ENCODE measurements around the gene PPIF. TPM values are rescaled to one million over a fixed set of nuclear protein-coding genes. Genes with fewer than 3 reads are reported as not detected.

The PPIF gene
- total RNA-seq, 1 experiment from 2014 or later: 133 TPM

GRCh38 chr10:79299397-79300241, 47.6 kb upstream of the PPIF start:
- Histone ChIP-seq H3K9me3 (no peaks in the 10 kb centered on the region), H3K27me3 (replicated peaks; ENCODE audit: control insufficient read depth, insufficient read depth, low read length) (no peaks in the 10 kb centered on the region), H3K4me3 (ENCODE audit: low read depth, low read length) (no peak overlapping the region), H3K4me1 (peaks cover 8% of the 10 kb centered on the region; the same call in 1 of the 2 replicates), H3K36me3 (ENCODE audit: control insufficient read depth, insufficient read depth, low read length) (peaks cover 15% of the 10 kb centered on the region)
- no peaks in the 10 kb centered on the region for H3K9me3 Mint-ChIP-seq (ENCODE audit: unreplicated experiment)
- no peak for DNase-seq
- TF ChIP-seq CTCF (IDR thresholded peaks at IDR 0.05; ENCODE audit: insufficient read depth in 1 of 2, low read depth in 1 of 2, low read length in 1 of 2, severe bottlenecking in 1 of 2, unreplicated experiment in 1 of 2): no peak
- H3K27ac Mint-ChIP-seq (ENCODE audit: unreplicated experiment): peak overlapping the region; percentile 55
- CTCF ChIA-PET: no interaction called here
- no peaks in the 10 kb centered on the region for H3K27me3 Mint-ChIP-seq (ENCODE audit: insufficient read depth, unreplicated experiment)
- no peaks in the 10 kb centered on the region for H3K4me1 Mint-ChIP-seq (ENCODE audit: low read depth, unreplicated experiment)
- BruUV-seq (replicated peaks): no TSS peak
- intact Hi-C loops (cut with micrococcal nuclease; ENCODE audit: unreplicated experiment): no loop called here
- H3K4me3 Mint-ChIP-seq (ENCODE audit: unreplicated experiment): no peak overlapping the region
- POLR2A ChIA-PET: no interaction called here
- H3K36me3 Mint-ChIP-seq (ENCODE audit: insufficient read depth, unreplicated experiment): peaks cover 72% of the 10 kb centered on the region

GRCh38 chr10:79300711-79301110, 46.6 kb upstream of the PPIF start:
- Mint-ChIP-seq H3K36me3 (ENCODE audit: insufficient read depth, unreplicated experiment) (peaks cover 72% of the 10 kb centered on the region), H3K4me3 (ENCODE audit: unreplicated experiment) (no peak overlapping the region), H3K9me3 (ENCODE audit: unreplicated experiment) (no peaks in the 10 kb centered on the region), H3K27me3 (ENCODE audit: insufficient read depth, unreplicated experiment) (no peaks in the 10 kb centered on the region), H3K4me1 (ENCODE audit: low read depth, unreplicated experiment) (no peaks in the 10 kb centered on the region), H3K27ac (ENCODE audit: unreplicated experiment) (peak overlapping the region; percentile 55)
- H3K4me3 ChIP-seq (ENCODE audit: low read depth, low read length): no peak overlapping the region
- no TSS peak for BruUV-seq (replicated peaks)
- intact Hi-C loops (cut with micrococcal nuclease; ENCODE audit: unreplicated experiment): no loop called here
- DNase-seq: no peak
- POLR2A ChIA-PET: no interaction called here
- H3K36me3 ChIP-seq (ENCODE audit: control insufficient read depth, insufficient read depth, low read length): peaks cover 14% of the 10 kb centered on the region
- H3K9me3 ChIP-seq: no peaks in the 10 kb centered on the region
- CTCF ChIA-PET: no interaction called here
- no peaks in the 10 kb centered on the region for H3K27me3 ChIP-seq (replicated peaks; ENCODE audit: control insufficient read depth, insufficient read depth, low read length)
- TF ChIP-seq CTCF (IDR thresholded peaks at IDR 0.05; ENCODE audit: insufficient read depth in 1 of 2, low read depth in 1 of 2, low read length in 1 of 2, severe bottlenecking in 1 of 2, unreplicated experiment in 1 of 2): no peak
- H3K4me1 ChIP-seq: peaks cover 8% of the 10 kb centered on the region; the same call in 1 of the 2 replicates

GRCh38 chr10:79301754-79302530, 45.3 kb upstream of the PPIF start:
- BruUV-seq (replicated peaks): no TSS peak
- CTCF ChIA-PET: no interaction called here
- H3K36me3 Mint-ChIP-seq (ENCODE audit: insufficient read depth, unreplicated experiment): peaks cover 77% of the 10 kb centered on the region
- H3K27me3 Mint-ChIP-seq (ENCODE audit: insufficient read depth, unreplicated experiment): no peaks in the 10 kb centered on the region
- POLR2A ChIA-PET: no interaction called here
- intact Hi-C loops (cut with micrococcal nuclease; ENCODE audit: unreplicated experiment): no loop called here
- peaks cover 8% of the 10 kb centered on the region; the same call in 1 of the 2 replicates for H3K4me1 ChIP-seq
- no peaks in the 10 kb centered on the region for H3K9me3 Mint-ChIP-seq (ENCODE audit: unreplicated experiment)
- no peak overlapping the region for H3K4me3 Mint-ChIP-seq (ENCODE audit: unreplicated experiment)
- no peak for DNase-seq
- no peak overlapping the region for H3K4me3 ChIP-seq (ENCODE audit: low read depth, low read length)
- H3K9me3 ChIP-seq: no peaks in the 10 kb centered on the region
- H3K4me1 Mint-ChIP-seq (ENCODE audit: low read depth, unreplicated experiment): no peaks in the 10 kb centered on the region
- TF ChIP-seq CTCF (IDR thresholded peaks at IDR 0.05; ENCODE audit: insufficient read depth in 1 of 2, low read depth in 1 of 2, low read length in 1 of 2, severe bottlenecking in 1 of 2, unreplicated experiment in 1 of 2): no peak
- H3K27me3 ChIP-seq (replicated peaks; ENCODE audit: control insufficient read depth, insufficient read depth, low read length): no peaks in the 10 kb centered on the region
- H3K36me3 ChIP-seq (ENCODE audit: control insufficient read depth, insufficient read depth, low read length): peaks cover 11% of the 10 kb centered on the region
- no peak overlapping the region for H3K27ac Mint-ChIP-seq (ENCODE audit: unreplicated experiment)
